ENCODE results near the gene NTRK3. TPM values are rescaled to one million over a fixed set of nuclear protein-coding genes. Genes with fewer than 3 reads are reported as not detected.

Gene NTRK3
- total and polyA plus RNA-seq, 4 donors, result 0.21 to 2.9 (median 0.32) TPM

GRCh38 chr15:88288661-88289060 lies 32.1 kb upstream of the NTRK3 start (continued):
- TF ChIP-seq CTCF (IDR thresholded peaks at IDR 0.05; ENCODE audit: low read depth, low read length, missing input control) (no peak), SP1 (IDR thresholded peaks at IDR 0.05) (no peak), YY1 (IDR thresholded peaks at IDR 0.05) (no peak), MAX (IDR thresholded peaks at IDR 0.05) (no peak), RXRA (IDR thresholded peaks at IDR 0.05) (no peak), TAF1 (conservative IDR thresholded peaks at IDR 0.05) (no peak), JUND (IDR thresholded peaks at IDR 0.05) (no peak), FOXA1 (IDR thresholded peaks at IDR 0.05) (no peak), FOXA2 (IDR thresholded peaks at IDR 0.05) (no peak), EGR1 (IDR thresholded peaks at IDR 0.05; ENCODE audit: low read depth in 2 of 2) (no peak), ATF3 (IDR thresholded peaks at IDR 0.05) (no peak)

GRCh38 chr15:88288206-88288605 lies 31.7 kb upstream of the NTRK3 start:
- no peak for TF ChIP-seq ZBTB33 (IDR thresholded peaks at IDR 0.05)
- TF ChIP-seq FOXA2 (IDR thresholded peaks at IDR 0.05), result no peak
- TF ChIP-seq YY1 (IDR thresholded peaks at IDR 0.05), result no peak
- TF ChIP-seq HNF4A (conservative IDR thresholded peaks at IDR 0.05), result no peak
- TF ChIP-seq ATF3 (IDR thresholded peaks at IDR 0.05), result no peak
- TF ChIP-seq HNF4G (IDR thresholded peaks at IDR 0.05), result no peak
- 83% methylated on average over 10 of the region's 10 CpGs for WGBS
- Histone ChIP-seq H3K36me3 (ENCODE audit: control insufficient read depth in 4 of 4, insufficient read depth in 3 of 4, low read depth in 1 of 4, low read length in 3 of 4) (no peaks in the 10 kb centered on the region), H3K9ac (ENCODE audit: low read depth in 1 of 2, low read length in 2 of 2) (no peak overlapping the region), H3K9me3 (ENCODE audit: control insufficient read depth in 4 of 4, low read length in 3 of 4) (no peaks in the 10 kb centered on the region), H3K4me3 (ENCODE audit: low read depth in 1 of 3, low read length in 3 of 3) (no peak overlapping the region), H3K4me1 (ENCODE audit: control insufficient read depth in 4 of 4, insufficient read depth in 4 of 4, low read length in 3 of 4) (no peaks in the 10 kb centered on the region), H3K27me3 (ENCODE audit: control insufficient read depth in 4 of 4, insufficient read depth in 4 of 4, low read length in 3 of 4) (peaks cover 0 to 15% (median 1%) of the 10 kb centered on the region in 4 donors), H3K27ac (ENCODE audit: low read depth in 1 of 2, low read length in 2 of 2) (no peak overlapping the region)
- DNase-seq (ENCODE audit: low spot score), result no peak

GRCh38 chr15:88284318-88284998 lies 27.9 kb upstream of the NTRK3 start:
- peaks cover 0 to 3% (median under 1%) of the 10 kb centered on the region in 4 donors for H3K9me3 ChIP-seq (ENCODE audit: control insufficient read depth in 4 of 4, low read length in 3 of 4)
- no peaks in the 10 kb centered on the region for H3K4me1 ChIP-seq (ENCODE audit: control insufficient read depth in 4 of 4, insufficient read depth in 4 of 4, low read length in 3 of 4)
- DNase-seq (ENCODE audit: low spot score), result no peak
- no peak for TF ChIP-seq CTCF (IDR thresholded peaks at IDR 0.05; ENCODE audit: low read depth, low read length, missing input control)
- no peak for TF ChIP-seq YY1 (IDR thresholded peaks at IDR 0.05)
- TF ChIP-seq EGR1 (IDR thresholded peaks at IDR 0.05; ENCODE audit: low read depth in 2 of 2), result no peak
- no peak for TF ChIP-seq SP1 (IDR thresholded peaks at IDR 0.05)
- no peak for TF ChIP-seq RXRA (IDR thresholded peaks at IDR 0.05)
- TF ChIP-seq FOXA1 (IDR thresholded peaks at IDR 0.05), result no peak
- no peak for TF ChIP-seq HNF4G (IDR thresholded peaks at IDR 0.05)
- TF ChIP-seq ATF3 (IDR thresholded peaks at IDR 0.05), result no peak
- no peak for TF ChIP-seq RAD21 (IDR thresholded peaks at IDR 0.05)
- no peak for TF ChIP-seq TAF1 (conservative IDR thresholded peaks at IDR 0.05)
- no peak for TF ChIP-seq GABPA (IDR thresholded peaks at IDR 0.05 in 1 of 2, conservative IDR thresholded peaks at IDR 0.05 in 1 of 2)
- TF ChIP-seq REST (IDR thresholded peaks at IDR 0.05), result no peak
- no peak overlapping the region for H3K9ac ChIP-seq (ENCODE audit: low read depth in 1 of 2, low read length in 2 of 2)
- no peaks in the 10 kb centered on the region for H3K36me3 ChIP-seq (ENCODE audit: control insufficient read depth in 4 of 4, insufficient read depth in 3 of 4, low read depth in 1 of 4, low read length in 3 of 4)
- no peak overlapping the region for H3K4me3 ChIP-seq (ENCODE audit: low read depth in 1 of 3, low read length in 3 of 3)
- peaks cover 0 to 15% (median 3%) of the 10 kb centered on the region in 4 donors for H3K27me3 ChIP-seq (ENCODE audit: control insufficient read depth in 4 of 4, insufficient read depth in 4 of 4, low read length in 3 of 4)
- no peak overlapping the region for H3K27ac ChIP-seq (ENCODE audit: low read depth in 1 of 2, low read length in 2 of 2)
- 12% methylated on average over 15 of the region's 15 CpGs for WGBS
